HG03571 (cell line): Measurements from ENCODE around the gene DKC1.
"Not testable (repeated sequence)": the region's sequence is repeated elsewhere in the genome, so short reads cannot be mapped to it uniquely, and the experiment has no call there.

ENCODE experiments used
- ATAC-seq: cut with Tn5 transposase; IDR thresholded peaks from one replicate; pipeline ENCODE4 v1.9.1; 2021; ENCODE audit not compliant: unreplicated experiment

Gene DKC1

DNA sequence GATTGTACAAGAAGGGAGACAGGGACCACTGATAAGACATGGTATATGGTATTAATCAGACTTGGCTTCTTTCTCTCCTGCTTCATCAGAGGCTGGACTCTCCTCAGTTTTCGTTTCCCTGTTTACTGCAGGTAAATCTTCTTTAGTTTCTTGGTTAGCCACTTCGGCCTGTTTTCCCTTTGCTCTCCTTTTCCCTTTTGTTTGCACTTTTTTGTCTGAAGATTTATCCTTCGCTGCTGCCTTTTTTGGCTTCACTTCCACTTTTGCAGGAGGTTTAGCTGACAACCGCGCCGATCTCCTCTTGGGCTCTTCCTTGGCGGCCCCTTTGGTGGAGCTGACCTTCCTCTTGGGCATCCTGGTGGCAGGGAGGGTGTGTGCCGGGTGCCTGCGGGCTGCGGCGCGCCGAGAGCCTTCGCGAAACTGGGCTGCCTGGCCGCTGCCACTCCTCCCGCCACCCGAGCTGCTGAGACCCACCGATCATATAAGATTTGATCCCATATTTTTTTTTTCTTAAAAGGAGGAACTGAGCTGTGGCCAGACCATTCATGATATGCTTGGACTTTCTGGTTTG lies 54.5 kb downstream of the DKC1 start:
- ATAC-seq = not testable (repeated sequence)

DNA sequence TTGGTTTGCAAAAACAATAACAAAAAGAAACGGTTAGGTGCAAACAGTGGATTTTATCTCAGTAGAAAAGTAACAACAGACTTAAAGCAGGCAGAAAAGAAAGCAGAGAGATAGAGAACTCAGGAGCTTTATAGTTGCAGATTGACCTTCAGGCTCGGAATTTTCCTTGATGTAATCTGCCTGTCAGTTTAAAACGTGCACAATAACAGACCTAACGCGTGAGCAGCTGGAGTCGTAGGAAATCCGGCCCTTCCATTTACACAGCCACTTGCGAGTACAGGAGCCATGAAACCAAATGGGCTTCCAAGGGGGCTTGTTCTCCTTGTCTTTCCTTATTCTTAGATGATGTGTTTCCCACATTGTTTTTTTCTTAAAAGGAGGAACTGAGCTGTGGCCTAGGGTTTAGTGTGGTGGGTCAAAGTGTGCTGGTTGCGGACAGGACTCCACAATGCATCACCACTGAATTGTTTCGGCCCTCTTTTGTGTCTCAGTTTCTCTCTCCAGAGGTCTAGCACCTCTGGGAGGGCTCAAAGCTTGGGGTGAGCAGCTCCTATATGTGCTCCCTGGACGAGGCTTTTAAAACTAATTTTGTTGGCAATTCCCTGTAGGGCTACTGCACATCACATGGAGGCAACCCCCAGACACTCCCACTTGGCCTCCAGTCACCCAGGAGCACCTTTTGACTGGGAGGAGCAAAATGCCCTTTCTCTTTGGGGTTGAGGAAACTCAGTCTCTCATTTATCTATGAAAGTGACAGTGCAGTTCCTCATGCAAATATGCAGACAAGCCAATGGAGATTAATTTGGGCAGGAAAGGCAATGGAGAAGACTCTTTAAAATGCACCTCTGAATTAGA lies 56.5 kb downstream of the DKC1 start:
- ATAC-seq = no peak

DNA sequence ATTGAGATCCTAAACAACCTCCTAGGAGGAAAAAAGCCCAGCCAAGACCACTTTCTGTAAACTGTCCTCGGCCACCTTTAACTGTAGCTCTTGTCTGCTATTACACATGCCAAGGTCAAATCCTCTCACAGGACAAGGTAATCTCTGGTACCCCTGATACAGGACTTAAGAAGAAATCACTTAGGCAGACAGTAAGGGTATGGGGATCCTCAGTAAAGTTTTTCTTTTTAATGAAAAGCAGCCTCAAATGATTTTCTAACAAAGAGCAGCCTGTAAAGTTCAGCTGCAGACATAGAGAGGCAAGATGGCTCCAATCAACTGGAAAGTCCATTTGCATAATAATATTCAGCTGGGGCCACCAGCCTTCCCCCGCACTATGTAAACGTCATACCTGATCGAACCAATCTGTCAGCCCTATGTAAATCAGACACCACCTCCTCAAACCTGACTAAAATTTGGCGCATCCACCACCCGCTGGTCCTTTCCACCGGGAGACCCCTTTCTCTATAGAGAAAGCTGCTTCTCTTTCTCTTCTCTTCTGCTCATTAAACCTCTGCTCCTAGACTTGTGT lies 57.2 kb downstream of the DKC1 start:
- ATAC-seq = no peak

DNA sequence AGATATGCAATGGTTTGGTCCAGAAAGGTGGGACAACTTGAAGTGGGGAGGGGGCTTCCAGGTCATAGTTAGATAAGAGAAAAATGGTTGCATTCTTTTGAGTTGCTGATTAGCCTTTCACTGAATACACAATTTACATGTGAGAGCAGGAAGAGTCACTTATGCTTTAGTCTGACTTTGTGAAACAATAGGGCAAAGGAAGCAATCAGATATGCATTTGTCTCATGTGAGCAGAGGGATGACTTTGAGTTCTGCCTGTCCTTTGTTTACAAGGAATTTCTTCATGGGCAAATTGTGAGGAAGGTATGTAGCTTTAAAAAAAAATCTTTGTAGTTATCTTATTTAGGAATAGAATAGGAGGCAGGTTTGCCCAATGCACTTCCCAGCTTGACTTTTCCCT lies 58.9 kb downstream of the DKC1 start:
- no peak for ATAC-seq

DNA sequence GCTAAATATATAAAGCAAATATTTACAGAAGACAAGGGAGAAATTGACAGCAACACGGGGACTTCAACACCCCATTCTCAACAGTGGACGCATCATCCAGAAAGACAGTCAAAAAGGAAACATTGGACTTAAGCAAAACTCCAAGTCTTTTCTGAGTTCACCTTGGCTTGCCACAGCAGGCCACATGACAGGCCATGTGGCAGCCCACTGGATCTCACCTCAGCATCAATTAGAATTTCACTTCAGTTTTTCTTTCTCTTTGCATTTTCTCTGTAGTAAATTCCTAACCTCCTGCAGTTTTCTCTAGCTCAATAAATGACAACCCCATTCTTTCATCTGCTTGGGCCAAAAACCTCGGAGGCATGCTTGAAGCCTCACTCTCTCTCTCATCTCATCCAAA lies 59.4 kb downstream of the DKC1 start:
- ATAC-seq = no peak

DNA sequence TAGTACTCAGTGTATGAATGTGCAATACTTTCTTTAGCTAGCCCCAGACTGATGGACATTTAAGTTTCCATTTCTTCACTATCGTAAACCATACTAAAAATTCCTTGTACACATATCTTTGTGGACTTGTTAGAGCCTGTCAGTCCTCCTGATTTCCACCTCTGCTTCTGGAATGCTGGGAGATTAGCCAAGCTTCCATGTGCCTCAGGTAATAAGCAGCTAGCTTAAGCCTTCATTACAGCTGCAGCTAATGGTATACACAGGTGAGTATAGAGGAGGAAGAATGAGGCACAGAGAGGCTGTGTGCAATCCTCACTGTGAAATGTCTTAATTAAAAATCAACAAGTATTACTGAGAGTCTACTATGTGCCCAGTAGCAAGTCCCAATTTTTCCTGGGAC lies 62.0 kb downstream of the DKC1 start:
- ATAC-seq = no peak

DNA sequence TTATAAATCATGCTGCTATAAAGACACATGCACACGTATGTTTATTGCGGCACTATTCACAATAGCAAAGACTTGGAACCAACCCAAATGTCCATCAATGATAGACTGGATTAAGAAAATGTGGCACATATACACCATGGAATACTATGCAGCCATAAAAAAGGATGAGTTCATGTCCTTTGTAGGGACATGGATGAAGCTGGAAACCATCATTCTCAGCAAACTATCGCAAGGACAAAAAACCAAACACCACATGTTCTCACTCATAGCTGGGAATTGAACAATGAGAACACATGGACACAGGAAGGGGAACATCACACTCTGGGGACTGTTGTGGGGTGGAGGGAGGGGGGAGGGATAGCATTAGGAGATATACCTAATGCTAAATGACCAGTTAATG lies 62.9 kb downstream of the DKC1 start:
- not testable (repeated sequence) for ATAC-seq
